ENCODE results near the gene TASP1. TPM values are rescaled to one million over a fixed set of nuclear protein-coding genes. Genes with fewer than 3 reads are reported as not detected.

The TASP1 gene
- total RNA-seq, 1 donor from 2014 or later = 22.4 TPM

- H3K9me3 Mint-ChIP-seq (ENCODE audit: low read depth) = no peaks in the 10 kb centered on the region
- H3K4me1 Mint-ChIP-seq (ENCODE audit: low read depth) = peaks cover 2% of the 10 kb centered on the region
- H3K27me3 Mint-ChIP-seq = peaks cover 18% of the 10 kb centered on the region
- H3K4me3 Mint-ChIP-seq (ENCODE audit: low read depth) = no peak overlapping the region
- H3K27ac Mint-ChIP-seq = no peak overlapping the region
- DNase-seq (ENCODE audit: low spot score, unreplicated experiment) = no peak
- H3K36me3 Mint-ChIP-seq (ENCODE audit: insufficient read depth) = no peaks in the 10 kb centered on the region
- no peak for TF ChIP-seq CTCF (IDR thresholded peaks at IDR 0.05; ENCODE audit: unreplicated experiment)
Observed at GRCh38 chr20:13353261-13353945, 285.3 kb downstream of the TASP1 start.

- Mint-ChIP-seq H3K4me1 (ENCODE audit: low read depth) (no peaks in the 10 kb centered on the region), H3K27ac (no peak overlapping the region), H3K36me3 (ENCODE audit: insufficient read depth) (no peaks in the 10 kb centered on the region), H3K4me3 (ENCODE audit: low read depth) (no peak overlapping the region), H3K27me3 (no peaks in the 10 kb centered on the region), H3K9me3 (ENCODE audit: low read depth) (no peaks in the 10 kb centered on the region)
- no peak for DNase-seq (ENCODE audit: low spot score, unreplicated experiment)
- TF ChIP-seq CTCF (IDR thresholded peaks at IDR 0.05; ENCODE audit: unreplicated experiment) = no peak
Observed at GRCh38 chr20:13349235-13349604, 289.5 kb downstream of the TASP1 start.

- no peaks in the 10 kb centered on the region for H3K36me3 Mint-ChIP-seq (ENCODE audit: insufficient read depth)
- H3K4me3 Mint-ChIP-seq (ENCODE audit: low read depth) = no peak overlapping the region
- H3K27me3 Mint-ChIP-seq = no peaks in the 10 kb centered on the region
- H3K9me3 Mint-ChIP-seq (ENCODE audit: low read depth) = no peaks in the 10 kb centered on the region
- no peak overlapping the region for H3K27ac Mint-ChIP-seq
- no peaks in the 10 kb centered on the region for H3K4me1 Mint-ChIP-seq (ENCODE audit: low read depth)
- DNase-seq (ENCODE audit: low spot score, unreplicated experiment) = no peak
- TF ChIP-seq CTCF (IDR thresholded peaks at IDR 0.05; ENCODE audit: unreplicated experiment) = no peak
Observed at GRCh38 chr20:13348311-13349234, 290.2 kb downstream of the TASP1 start.

- Mint-ChIP-seq H3K36me3 (ENCODE audit: insufficient read depth) (no peaks in the 10 kb centered on the region), H3K4me3 (ENCODE audit: low read depth) (no peak overlapping the region), H3K27me3 (no peaks in the 10 kb centered on the region), H3K4me1 (ENCODE audit: low read depth) (no peaks in the 10 kb centered on the region), H3K27ac (no peak overlapping the region), H3K9me3 (ENCODE audit: low read depth) (no peaks in the 10 kb centered on the region)
- TF ChIP-seq CTCF (IDR thresholded peaks at IDR 0.05; ENCODE audit: unreplicated experiment) = no peak
- no peak for DNase-seq (ENCODE audit: low spot score, unreplicated experiment)
Observed at GRCh38 chr20:13344671-13345070, 294.1 kb downstream of the TASP1 start.

GRCh38 chr20:13342469-13343242 is 296.1 kb downstream of the TASP1 start:
- no peak overlapping the region for H3K4me3 Mint-ChIP-seq (ENCODE audit: low read depth)
- peaks cover 5% of the 10 kb centered on the region for H3K4me1 Mint-ChIP-seq (ENCODE audit: low read depth)
- H3K9me3 Mint-ChIP-seq (ENCODE audit: low read depth) = no peaks in the 10 kb centered on the region
- TF ChIP-seq CTCF (IDR thresholded peaks at IDR 0.05; ENCODE audit: unreplicated experiment) = no peak
- no peak for DNase-seq (ENCODE audit: low spot score, unreplicated experiment)
- H3K27ac Mint-ChIP-seq = no peak overlapping the region
- H3K27me3 Mint-ChIP-seq = no peaks in the 10 kb centered on the region
- no peaks in the 10 kb centered on the region for H3K36me3 Mint-ChIP-seq (ENCODE audit: insufficient read depth)

All from progenitor cell of endocrine pancreas (in vitro differentiated cells).